D721Med (cell line): Measurements from ENCODE around the gene CERK.
"Not testable (repeated sequence)": the region's sequence is repeated elsewhere in the genome, so short reads cannot be mapped to it uniquely, and the experiment has no call there.

Experiments
- DNase-seq: peaks from one replicate; pipeline ENCODE4 v3.0.0; 2011; ENCODE audit warnings: low spot score; ENCODE audit not compliant: insufficient read length
- FAIRE-seq: peaks from 2 replicates; lab custom pipeline; 2011; peaks lifted over from hg19 to GRCh38; lab: Jason Lieb, UNC
- TF ChIP-seq, protein P1 (sequence below): IDR thresholded peaks from 2 replicates; pipeline ENCODE4 v1.5.1; 2012; ENCODE audit warnings: mild to moderate bottlenecking, control low read depth; ENCODE audit not compliant: insufficient read depth; ENCODE audit errors: missing control alignments

CERK gene

DNA sequence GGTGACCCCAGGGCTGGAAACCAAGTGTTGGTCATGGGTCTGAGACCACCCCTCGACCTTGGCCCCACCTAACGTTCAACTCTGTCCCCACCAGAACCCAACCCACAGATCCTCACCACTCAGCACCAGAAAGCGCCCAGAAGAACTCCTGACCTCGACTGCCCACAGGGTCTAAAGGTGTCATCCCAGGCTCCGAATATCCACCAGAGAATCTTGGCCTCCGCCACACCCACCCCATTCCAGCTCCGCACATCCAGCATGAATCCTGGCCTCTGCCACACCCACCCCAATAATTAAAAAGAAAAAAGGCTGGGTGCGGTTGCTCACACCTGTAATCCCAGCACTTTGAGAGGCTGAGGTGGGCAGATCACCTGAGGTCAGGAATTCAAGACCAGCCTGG, 1.3 kb downstream of the CERK start:
- DNase-seq (no peak), FAIRE-seq (no peak)
- TF ChIP-seq, protein P1, sequence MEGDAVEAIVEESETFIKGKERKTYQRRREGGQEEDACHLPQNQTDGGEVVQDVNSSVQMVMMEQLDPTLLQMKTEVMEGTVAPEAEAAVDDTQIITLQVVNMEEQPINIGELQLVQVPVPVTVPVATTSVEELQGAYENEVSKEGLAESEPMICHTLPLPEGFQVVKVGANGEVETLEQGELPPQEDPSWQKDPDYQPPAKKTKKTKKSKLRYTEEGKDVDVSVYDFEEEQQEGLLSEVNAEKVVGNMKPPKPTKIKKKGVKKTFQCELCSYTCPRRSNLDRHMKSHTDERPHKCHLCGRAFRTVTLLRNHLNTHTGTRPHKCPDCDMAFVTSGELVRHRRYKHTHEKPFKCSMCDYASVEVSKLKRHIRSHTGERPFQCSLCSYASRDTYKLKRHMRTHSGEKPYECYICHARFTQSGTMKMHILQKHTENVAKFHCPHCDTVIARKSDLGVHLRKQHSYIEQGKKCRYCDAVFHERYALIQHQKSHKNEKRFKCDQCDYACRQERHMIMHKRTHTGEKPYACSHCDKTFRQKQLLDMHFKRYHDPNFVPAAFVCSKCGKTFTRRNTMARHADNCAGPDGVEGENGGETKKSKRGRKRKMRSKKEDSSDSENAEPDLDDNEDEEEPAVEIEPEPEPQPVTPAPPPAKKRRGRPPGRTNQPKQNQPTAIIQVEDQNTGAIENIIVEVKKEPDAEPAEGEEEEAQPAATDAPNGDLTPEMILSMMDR: no peak

DNA sequence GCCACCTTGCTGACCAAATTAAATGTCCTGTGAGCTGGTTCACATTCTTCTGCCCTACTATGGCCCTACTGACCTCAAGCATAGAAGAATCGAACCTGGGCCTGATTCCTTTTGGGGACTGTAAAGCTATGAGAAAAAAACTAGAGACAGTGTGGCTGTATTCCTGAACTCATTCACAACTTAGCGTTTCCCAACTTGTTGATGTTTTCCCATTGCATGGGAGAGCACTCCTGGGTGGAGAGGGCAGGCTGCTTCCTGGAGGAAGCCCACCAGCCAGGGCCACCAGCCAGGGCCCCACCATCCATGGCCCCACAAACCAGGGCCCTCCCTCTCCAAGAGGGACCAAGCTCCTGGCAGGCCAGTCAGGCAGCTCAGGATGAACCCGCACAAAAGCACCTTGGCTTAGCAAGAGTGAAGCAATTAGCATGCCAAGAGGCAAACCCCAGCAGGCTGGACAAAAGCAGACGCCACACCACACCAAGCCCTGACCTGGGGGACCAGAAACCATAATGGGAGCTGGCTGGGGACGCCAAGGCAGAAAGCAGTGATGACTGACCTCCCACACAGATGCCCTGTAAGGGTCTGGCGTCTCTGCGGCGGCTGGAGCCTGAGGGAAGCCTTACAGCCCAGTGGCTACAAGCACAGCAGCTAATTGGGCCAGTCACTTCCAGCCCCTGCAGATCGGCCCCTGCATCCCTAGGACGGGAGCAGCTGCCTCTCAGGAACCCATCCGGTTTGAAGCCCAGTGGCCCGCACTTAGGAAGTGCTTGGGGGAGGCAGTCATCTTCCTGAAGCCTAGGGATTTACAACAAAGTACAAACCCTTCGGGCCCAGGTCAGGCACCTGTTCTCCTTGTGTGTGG, 2.1 kb downstream of the CERK start:
- no peak for FAIRE-seq
- no peak for DNase-seq
- TF ChIP-seq, protein P1: no peak

DNA sequence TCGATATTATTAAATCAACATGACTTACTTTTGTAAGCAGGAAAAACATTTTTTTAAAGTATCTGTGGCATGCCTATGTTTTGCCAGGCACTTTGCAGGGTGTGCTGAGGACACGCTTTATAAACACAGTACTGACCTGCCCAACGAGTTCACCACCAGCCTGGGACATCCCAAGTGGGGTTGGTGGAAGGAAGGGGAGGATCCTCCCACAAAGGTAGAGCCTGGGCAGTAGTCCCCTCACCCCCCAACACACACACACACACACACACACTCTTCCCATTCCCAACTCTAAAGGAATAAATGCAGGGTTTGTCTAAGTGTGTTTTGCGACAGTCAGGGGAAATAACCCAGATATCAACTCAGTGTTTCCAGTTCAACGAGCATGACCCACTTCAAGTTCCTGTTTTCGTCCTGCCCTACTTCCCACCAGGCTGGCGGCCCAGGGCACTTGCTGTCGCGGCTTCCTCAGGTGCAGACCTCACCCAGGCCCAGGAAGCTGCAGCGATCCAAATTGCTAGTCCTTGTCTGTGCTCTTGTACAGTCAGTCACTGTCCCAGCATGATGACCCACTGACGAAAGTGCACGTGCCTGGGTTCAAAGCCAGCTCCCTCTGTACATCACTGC, 3.1 kb downstream of the CERK start:
- FAIRE-seq (no peak), DNase-seq (no peak)
- TF ChIP-seq, protein P1: no peak

DNA sequence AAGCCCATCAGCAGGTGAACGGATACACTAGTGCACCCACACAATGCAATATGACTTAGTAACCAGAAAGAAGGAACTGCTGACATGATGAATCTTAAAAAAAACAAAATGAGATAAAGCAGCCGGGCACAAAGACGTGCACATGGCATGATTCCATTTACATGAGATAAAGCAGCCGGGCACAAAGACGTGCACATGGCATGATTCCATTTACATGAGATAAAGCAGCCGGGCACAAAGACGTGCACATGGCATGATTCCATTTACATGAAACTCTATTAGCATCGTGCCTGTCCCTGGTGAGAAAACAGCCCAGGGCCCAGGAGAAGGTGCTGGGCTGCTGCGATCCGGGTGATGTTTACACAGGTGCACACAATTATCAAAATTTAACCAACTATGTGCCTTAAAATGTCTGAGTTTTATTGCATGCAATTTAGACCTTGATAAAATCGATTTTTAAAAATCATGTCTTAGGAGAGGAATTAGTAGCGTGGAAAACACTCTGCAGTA, 3.8 kb downstream of the CERK start:
- DNase-seq: not testable (repeated sequence)

GRCh38 chr22:46732513-46732912, 5.5 kb downstream of the CERK start:
- FAIRE-seq (no peak), DNase-seq (no peak)
- TF ChIP-seq, protein P1: no peak

More for the DNA sequence above, 3.8 kb downstream of the CERK start:
- FAIRE-seq: not testable (repeated sequence)

DNA sequence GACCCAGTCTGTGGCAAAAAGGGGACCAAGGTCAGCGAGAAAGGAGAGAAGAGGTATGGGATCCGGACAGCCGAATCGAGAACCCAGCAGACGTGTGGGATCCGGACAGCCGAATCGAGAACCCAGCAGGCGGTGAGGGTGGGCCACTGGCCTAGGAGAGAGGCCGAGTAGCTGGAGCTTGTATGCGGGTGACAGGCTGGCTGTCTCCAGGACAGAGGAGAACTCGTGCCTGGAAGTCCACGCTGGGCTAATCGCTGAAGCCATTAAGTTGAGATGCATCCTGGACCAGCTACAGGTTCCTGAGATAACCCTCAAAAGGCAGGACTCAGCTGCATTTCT, 6.0 kb downstream of the CERK start:
- TF ChIP-seq, protein P1: no peak
- FAIRE-seq: no peak
- no peak for DNase-seq

DNA sequence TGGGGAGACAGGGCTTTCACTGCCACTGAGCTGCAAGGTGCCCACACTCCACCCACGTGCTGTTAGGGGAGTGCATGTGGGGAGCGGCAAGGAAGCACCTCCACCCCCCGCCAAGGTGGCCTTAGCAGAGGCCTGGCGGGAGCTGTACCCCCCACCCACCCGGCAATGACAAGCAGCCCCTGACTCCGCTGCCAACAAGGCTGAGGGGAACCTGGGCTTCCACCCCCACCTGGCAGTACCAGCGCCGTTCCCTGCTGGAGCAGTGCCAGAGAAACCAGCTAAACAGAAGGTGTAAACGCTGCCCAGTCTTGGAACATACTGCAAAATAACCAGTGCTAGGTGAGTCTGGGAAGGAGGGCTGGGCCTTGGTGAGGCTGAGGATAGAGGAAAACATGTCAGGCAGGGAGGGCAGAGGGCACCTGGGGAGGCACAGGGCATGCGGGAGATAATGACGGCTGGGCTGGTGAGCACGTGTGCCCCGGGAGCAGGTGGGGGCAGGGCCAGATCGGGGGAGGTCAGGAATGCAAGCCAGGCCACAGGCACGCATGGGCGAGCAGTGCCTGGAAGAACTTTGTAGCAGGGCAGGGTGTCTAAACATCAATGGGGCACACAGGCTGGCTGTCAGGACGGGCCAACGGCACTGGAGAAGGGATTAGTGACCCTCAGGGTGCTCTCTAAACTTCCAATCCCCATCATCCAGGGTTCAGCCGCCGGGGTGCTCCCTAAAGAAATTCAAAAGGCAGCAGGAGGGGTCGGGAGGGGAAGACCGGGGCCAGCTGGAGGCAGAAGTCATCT, 6.6 kb downstream of the CERK start:
- FAIRE-seq: no peak
- TF ChIP-seq, protein P1: no peak
- DNase-seq: no peak
